ENCODE results near the gene RWDD3. TPM values are rescaled to one million over a fixed set of nuclear protein-coding genes. Genes with fewer than 3 reads are reported as not detected.
A peak's percentile ranks its signal among the peaks of the same experiment; 100 is the strongest.

Gene RWDD3
- polyA plus RNA-seq, 1 experiment: 24.6 TPM

DNA sequence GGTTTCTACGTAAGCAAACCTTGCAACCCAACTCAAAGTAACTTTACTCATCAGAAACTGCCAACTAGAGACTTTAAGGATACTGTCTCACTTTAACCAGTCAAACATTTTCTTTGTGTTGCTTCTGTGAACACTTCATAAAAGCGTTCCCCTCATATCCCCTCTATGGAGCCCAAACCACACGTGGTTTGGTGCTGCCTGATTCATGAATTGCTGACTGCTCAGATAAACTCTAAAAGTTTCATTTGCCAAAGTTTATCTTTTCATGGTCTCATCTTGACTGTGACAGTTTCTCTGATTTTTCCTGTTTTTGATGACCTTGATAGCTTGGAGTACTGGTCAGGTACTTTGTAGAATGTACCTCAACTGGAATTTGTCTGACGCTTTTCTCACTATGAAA lies 14.6 kb upstream of the RWDD3 start:
- no peak overlapping the region for H3K27ac ChIP-seq (ENCODE audit: low read depth, low read length)
- H3K4me3 ChIP-seq (ENCODE audit: low read depth, low read length): no peak overlapping the region
- CTCF ChIA-PET: no interaction called here
- no peak for DNase-seq (ENCODE audit: low read depth, low spot score)
- POLR2A ChIA-PET: no interaction called here
- peaks cover 7% of the 10 kb centered on the region for H3K27me3 ChIP-seq (ENCODE audit: control insufficient read depth, insufficient read depth, low read length)
- H3K9me3 ChIP-seq (ENCODE audit: control insufficient read depth, insufficient read depth, low read length): no peaks in the 10 kb centered on the region
- TF ChIP-seq, protein P1, sequence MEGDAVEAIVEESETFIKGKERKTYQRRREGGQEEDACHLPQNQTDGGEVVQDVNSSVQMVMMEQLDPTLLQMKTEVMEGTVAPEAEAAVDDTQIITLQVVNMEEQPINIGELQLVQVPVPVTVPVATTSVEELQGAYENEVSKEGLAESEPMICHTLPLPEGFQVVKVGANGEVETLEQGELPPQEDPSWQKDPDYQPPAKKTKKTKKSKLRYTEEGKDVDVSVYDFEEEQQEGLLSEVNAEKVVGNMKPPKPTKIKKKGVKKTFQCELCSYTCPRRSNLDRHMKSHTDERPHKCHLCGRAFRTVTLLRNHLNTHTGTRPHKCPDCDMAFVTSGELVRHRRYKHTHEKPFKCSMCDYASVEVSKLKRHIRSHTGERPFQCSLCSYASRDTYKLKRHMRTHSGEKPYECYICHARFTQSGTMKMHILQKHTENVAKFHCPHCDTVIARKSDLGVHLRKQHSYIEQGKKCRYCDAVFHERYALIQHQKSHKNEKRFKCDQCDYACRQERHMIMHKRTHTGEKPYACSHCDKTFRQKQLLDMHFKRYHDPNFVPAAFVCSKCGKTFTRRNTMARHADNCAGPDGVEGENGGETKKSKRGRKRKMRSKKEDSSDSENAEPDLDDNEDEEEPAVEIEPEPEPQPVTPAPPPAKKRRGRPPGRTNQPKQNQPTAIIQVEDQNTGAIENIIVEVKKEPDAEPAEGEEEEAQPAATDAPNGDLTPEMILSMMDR (IDR thresholded peaks at IDR 0.05; ENCODE audit: low read depth, low read length): no peak

DNA sequence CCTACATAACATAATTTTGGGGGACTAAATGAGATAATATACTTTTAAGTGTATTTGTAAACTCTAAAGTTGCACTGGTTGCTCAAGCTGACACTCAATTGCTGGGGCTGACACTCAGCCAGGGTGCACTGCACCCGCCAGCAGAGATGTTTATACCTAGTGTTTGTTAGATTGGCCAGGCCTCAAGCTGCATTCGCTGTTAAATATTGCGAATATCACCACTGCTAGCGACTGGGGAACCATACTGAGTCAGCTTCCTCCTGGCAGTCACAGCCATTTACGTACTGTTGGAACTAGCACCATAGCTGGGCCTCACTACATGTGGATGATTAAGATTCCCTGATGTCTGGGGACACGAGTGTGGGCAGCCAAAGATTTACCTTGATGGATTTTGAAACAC lies 12.7 kb upstream of the RWDD3 start:
- ChIA-PET POLR2A (no interaction called here), CTCF (no interaction called here)
- Histone ChIP-seq H3K27ac (ENCODE audit: low read depth, low read length) (no peak overlapping the region), H3K4me3 (ENCODE audit: low read depth, low read length) (no peak overlapping the region), H3K27me3 (ENCODE audit: control insufficient read depth, insufficient read depth, low read length) (peaks cover 4% of the 10 kb centered on the region), H3K9me3 (ENCODE audit: control insufficient read depth, insufficient read depth, low read length) (no peaks in the 10 kb centered on the region)
- TF ChIP-seq, protein P1 (IDR thresholded peaks at IDR 0.05; ENCODE audit: low read depth, low read length): no peak
- no peak for DNase-seq (ENCODE audit: low read depth, low spot score)

DNA sequence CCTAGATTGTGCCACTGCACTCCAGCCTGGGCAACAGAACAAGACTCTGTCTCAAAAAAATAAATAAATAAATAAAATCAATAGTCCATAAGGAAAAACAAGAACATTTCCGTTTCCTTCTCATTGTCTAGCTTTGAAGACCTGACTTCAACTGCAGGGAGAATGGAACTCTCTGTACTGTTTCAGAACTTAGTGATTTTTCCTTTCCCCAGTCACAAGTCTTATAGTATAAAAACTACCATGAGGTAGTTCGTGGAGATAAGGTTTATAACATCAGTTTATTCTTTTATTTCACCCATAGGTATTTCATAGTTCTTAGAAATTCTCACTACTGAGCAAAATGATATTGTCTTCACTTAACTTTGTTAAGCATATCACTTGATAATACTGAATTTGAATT lies 11.4 kb upstream of the RWDD3 start:
- POLR2A ChIA-PET: interaction anchor here (1.0 kb wide), 1 partner anchor 11 kb away, joined by 8 read pairs; the partner anchor contains the start of gene RWDD3
- TF ChIP-seq, protein P1 (IDR thresholded peaks at IDR 0.05; ENCODE audit: low read depth, low read length): no peak
- CTCF ChIA-PET: interaction anchor here (3.1 kb wide), 1 partner anchor 11 kb away, joined by 61 read pairs; the partner anchor contains the start of gene RWDD3
- Histone ChIP-seq H3K9me3 (ENCODE audit: control insufficient read depth, insufficient read depth, low read length) (no peaks in the 10 kb centered on the region), H3K27ac (ENCODE audit: low read depth, low read length) (no peak overlapping the region), H3K4me3 (ENCODE audit: low read depth, low read length) (no peak overlapping the region), H3K27me3 (ENCODE audit: control insufficient read depth, insufficient read depth, low read length) (peaks cover 3% of the 10 kb centered on the region)
- no peak for DNase-seq (ENCODE audit: low read depth, low spot score)

DNA sequence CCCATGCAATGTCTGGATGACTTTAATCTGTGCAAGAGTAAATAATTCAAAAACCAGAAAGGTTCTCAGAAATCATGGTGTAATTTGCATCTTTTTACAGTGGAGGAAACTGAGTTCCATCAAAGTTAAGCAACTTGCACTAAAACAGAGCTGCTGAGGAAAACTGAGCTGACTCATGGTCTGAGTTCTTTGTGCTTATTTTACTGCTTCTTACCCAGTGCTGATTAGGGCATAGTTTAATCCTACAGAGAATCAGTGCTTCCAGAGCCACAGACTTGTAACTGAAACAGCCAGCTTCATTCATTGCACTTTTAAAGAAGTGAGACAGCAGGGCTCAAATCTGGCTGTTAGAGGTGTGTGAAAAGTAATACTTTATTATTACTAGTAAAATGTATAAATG lies 10.9 kb upstream of the RWDD3 start:
- Histone ChIP-seq H3K4me3 (ENCODE audit: low read depth, low read length) (no peak overlapping the region), H3K27ac (ENCODE audit: low read depth, low read length) (no peak overlapping the region), H3K9me3 (ENCODE audit: control insufficient read depth, insufficient read depth, low read length) (no peaks in the 10 kb centered on the region), H3K27me3 (ENCODE audit: control insufficient read depth, insufficient read depth, low read length) (no peaks in the 10 kb centered on the region)
- TF ChIP-seq, protein P1 (IDR thresholded peaks at IDR 0.05; ENCODE audit: low read depth, low read length): no peak
- ChIA-PET POLR2A (interaction anchor here (1.0 kb wide), 1 partner anchor 11 kb away, joined by 8 read pairs; the partner anchor contains the start of gene RWDD3), CTCF (interaction anchor here (0.6 to 3.1 kb wide), 2 partner anchors 10 to 14 kb away, joined by 3 to 61 read pairs; partner anchors contain the start of gene RWDD3)
- DNase-seq (ENCODE audit: low read depth, low spot score): peak; percentile 13

DNA sequence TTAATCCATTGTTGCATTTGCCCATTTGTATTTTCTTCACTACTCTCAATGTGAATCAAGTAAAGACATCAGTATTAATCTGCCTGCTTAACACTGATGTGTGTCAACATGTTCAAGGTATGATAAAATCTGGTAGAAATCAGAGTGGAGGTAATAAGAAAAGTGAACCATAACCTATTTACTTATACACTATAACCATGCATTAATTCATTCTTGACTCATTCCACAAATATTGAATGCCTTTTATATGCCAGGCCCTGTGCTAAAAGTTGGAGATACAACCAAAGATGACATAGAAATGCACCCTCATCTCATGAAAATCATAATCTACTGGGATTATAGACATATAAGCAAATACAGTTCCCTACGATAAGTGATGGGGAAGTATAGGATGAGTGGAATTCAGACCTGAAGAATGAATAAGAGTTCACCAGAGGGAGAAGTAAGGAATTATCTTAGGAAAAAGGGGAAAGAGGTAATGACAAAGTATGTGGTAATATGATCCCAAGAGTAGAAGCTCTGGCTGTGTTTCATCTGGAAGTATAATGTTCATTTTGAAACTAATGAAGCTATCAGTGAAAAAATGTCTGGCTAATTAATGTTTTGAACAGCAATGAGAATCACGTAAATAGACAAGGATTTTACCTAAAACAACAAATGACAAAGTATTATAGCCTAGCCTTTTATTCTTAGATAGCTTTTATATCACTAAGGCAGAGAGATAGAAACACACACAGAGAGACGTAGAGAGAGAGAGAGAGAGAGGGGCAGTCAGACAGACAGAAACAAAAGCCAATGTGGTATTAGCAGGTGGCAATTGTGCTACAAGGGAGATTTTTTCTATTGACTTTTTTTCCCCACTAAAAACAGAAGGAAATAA lies 7.0 kb upstream of the RWDD3 start:
- DNase-seq (ENCODE audit: low read depth, low spot score): no peak
- Histone ChIP-seq H3K4me3 (ENCODE audit: low read depth, low read length) (no peak overlapping the region), H3K27me3 (ENCODE audit: control insufficient read depth, insufficient read depth, low read length) (no peaks in the 10 kb centered on the region), H3K27ac (ENCODE audit: low read depth, low read length) (no peak overlapping the region), H3K9me3 (ENCODE audit: control insufficient read depth, insufficient read depth, low read length) (no peaks in the 10 kb centered on the region)
- TF ChIP-seq, protein P1 (IDR thresholded peaks at IDR 0.05; ENCODE audit: low read depth, low read length): no peak
- CTCF ChIA-PET: interaction anchor here (0.6 to 1.6 kb wide), 4 partner anchors 7 to 372 kb away, joined by 3 to 14 read pairs (median 4); partner anchors contain the start of gene RWDD3
- POLR2A ChIA-PET: no interaction called here
